ENCODE measurements around the gene CAV2. TPM values are rescaled to one million over a fixed set of nuclear protein-coding genes. Genes with fewer than 3 reads are reported as not detected.

CAV2 gene
- total and polyA plus RNA-seq, 2 of the 8 experiments (the other 6 are each of a cell fraction or from before 2014, with no cell fraction given), result 2.8 to 4.7 TPM

DNA sequence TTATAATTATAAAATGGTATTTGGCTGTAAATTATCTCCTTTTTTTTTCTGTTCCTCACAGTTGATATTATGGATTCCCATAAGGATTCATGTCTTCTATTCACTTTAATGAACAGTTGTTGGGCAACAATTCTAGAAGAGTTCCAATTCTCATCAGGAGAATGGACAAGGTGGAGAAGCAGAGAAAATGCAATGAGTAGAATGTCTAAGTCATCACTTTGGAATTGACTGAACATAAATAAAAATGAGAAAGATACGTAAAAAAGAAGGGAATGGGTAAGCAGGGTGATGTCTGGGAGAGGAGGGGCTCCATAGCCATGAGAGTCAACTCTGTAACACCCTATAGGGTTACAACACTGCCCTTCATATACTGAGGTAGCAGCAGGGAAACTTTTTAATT is 1.8 kb upstream of the CAV2 start:
- H3K36me3 ChIP-seq (ENCODE audit: control insufficient read depth in 2 of 4, insufficient read depth in 4 of 4, low read length in 3 of 4), result no peaks in the 10 kb centered on the region
- ChIA-PET POLR2A (ENCODE audit: partially characterized antibody) (no interaction called here), CTCF (ENCODE audit: partially characterized antibody) (interaction anchor here (1.6 to 3.8 kb wide), 2 partner anchors 11 to 28 kb away, joined by 4 to 13 read pairs; no protein-coding TSS in a partner anchor)
- no peaks in the 10 kb centered on the region for H3K9me3 ChIP-seq (ENCODE audit: insufficient read depth in 2 of 2, low read depth in 1 of 2, low read length in 1 of 2)
- no peak overlapping the region for H3K4me2 ChIP-seq (ENCODE audit: insufficient read depth in 1 of 2, low read depth in 2 of 2, low read length in 2 of 2)
- WGBS, 2 experiments (ENCODE audit: extremely low coverage in 1 of 2, insufficient coverage in 1 of 2, insufficient read length in 1 of 2, insufficient replicate concordance in 2 of 2, low coverage in 1 of 2, low lambda C conversion rate in 2 of 2, missing lambda C conversion rate in 1 of 2), result 89% methylated on average over 1 of the region's 1 CpG; no CpG with 5 or more reads in 1 of the 2 experiments
- TF ChIP-seq TAF1 (IDR thresholded peaks at IDR 0.05; ENCODE audit: low read depth, low read length), result no peak
- TF ChIP-seq, protein P1, sequence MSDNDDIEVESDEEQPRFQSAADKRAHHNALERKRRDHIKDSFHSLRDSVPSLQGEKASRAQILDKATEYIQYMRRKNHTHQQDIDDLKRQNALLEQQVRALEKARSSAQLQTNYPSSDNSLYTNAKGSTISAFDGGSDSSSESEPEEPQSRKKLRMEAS (IDR thresholded peaks at IDR 0.05), result no peak
- TF ChIP-seq SUZ12 (IDR thresholded peaks at IDR 0.05; ENCODE audit: low read length), result no peak
- no peak for TF ChIP-seq SP2 (IDR thresholded peaks at IDR 0.05; ENCODE audit: low read length)
- no peak for TF ChIP-seq NANOG (IDR thresholded peaks at IDR 0.05; ENCODE audit: insufficient read depth, low read depth, low read length, poor library complexity, severe bottlenecking)
- H4K5ac ChIP-seq (ENCODE audit: insufficient read length, low read depth, low read length), result no peak overlapping the region
- H2BK12ac ChIP-seq (ENCODE audit: low read depth, low read length), result no peak overlapping the region
- H3K23ac ChIP-seq (ENCODE audit: insufficient read length), result no peak overlapping the region
- H2BK120ac ChIP-seq (replicated peaks; ENCODE audit: low read depth, low read length), result no peak overlapping the region
- peaks cover 5% of the 10 kb centered on the region; the same call in 1 of the 2 replicates for H3K23me2 ChIP-seq (ENCODE audit: low read depth, low read length)
- no peaks in the 10 kb centered on the region for H3K79me1 ChIP-seq (ENCODE audit: low read depth, low read length)
- H2AK5ac ChIP-seq (ENCODE audit: low read depth, low read length), result no peak overlapping the region
- no peak overlapping the region for H3K4ac ChIP-seq (replicated peaks; ENCODE audit: insufficient read length, low read depth, low read length)
- DNase-seq (ENCODE audit: low read depth in 1 of 2, low spot score in 2 of 2) (no peak), FAIRE-seq (no peak)
- no peak overlapping the region for H3K56ac ChIP-seq (replicated peaks; ENCODE audit: insufficient read length, low read depth, low read length)
- H3K27ac ChIP-seq (ENCODE audit: low read depth, low read length), result no peak overlapping the region
- no peak overlapping the region for H4K91ac ChIP-seq (replicated peaks; ENCODE audit: insufficient read length, low read length)
- H3K79me2 ChIP-seq (ENCODE audit: control insufficient read depth in 1 of 2, insufficient read depth in 2 of 2, low read length in 2 of 2), result no peaks in the 10 kb centered on the region
- no peak overlapping the region for H3K9ac ChIP-seq (replicated peaks in 1 of 4; ENCODE audit: extremely low read depth in 1 of 4, low read depth in 3 of 4, low read length in 3 of 4)
- H2AFZ ChIP-seq (ENCODE audit: low read length), result no peak overlapping the region
- H2BK15ac ChIP-seq (ENCODE audit: low read length), result no peak overlapping the region
- H2BK20ac ChIP-seq (ENCODE audit: low read length), result no peak overlapping the region
- H2BK5ac ChIP-seq (ENCODE audit: low read depth, low read length), result no peak overlapping the region
- H3K4me1 ChIP-seq (replicated peaks in 1 of 4; ENCODE audit: control insufficient read depth in 3 of 4, insufficient read depth in 4 of 4, low read length in 3 of 4), result peaks cover 2 to 4% (median 3%) of the 10 kb centered on the region in 4 experiments; a peak in 4 of 7 replicates
- peaks cover 0 to 22% (median 16%) of the 10 kb centered on the region in 4 experiments; a peak in 6 of 7 replicates for H3K27me3 ChIP-seq (replicated peaks in 1 of 4; ENCODE audit: control insufficient read depth in 3 of 4, extremely low read depth in 1 of 4, insufficient read depth in 3 of 4, low read length in 3 of 4)
- H4K8ac ChIP-seq (ENCODE audit: extremely low read depth, insufficient read depth, low read length), result no peak overlapping the region
- no peak overlapping the region for H3K14ac ChIP-seq (ENCODE audit: insufficient read length)
- H3K4me3 ChIP-seq (ENCODE audit: extremely low read depth in 1 of 4, insufficient read depth in 2 of 4, low read depth in 3 of 4, low read length in 4 of 4), result no peak overlapping the region
- H3K18ac ChIP-seq (ENCODE audit: extremely low read depth, low read length), result no peak overlapping the region
- peaks cover 0 to 2% of the 10 kb centered on the region in 2 experiments for H4K20me1 ChIP-seq (replicated peaks in 1 of 2; ENCODE audit: control insufficient read depth in 1 of 2, insufficient read depth in 2 of 2, low read length in 2 of 2)
